Tibial nerve (tissue), 4 donors: ENCODE measurements around the gene GPR26. TPM values are rescaled to one million over a fixed set of nuclear protein-coding genes. Genes with fewer than 3 reads are reported as not detected.

ENCODE experiments used
- DNase-seq, 2 donors: peaks; one replicate each; pipeline ENCODE4 v3.0.0-alpha.2; 2019; ENCODE audit warnings: low spot score in 2 of 2
- H3K27ac ChIP-seq, 4 donors: fragments of 200-600 bp; sonication (generic) in 3 of 4; one replicate each; pipeline ENCODE4 v1.5.1; 2017 to 2019; ENCODE audit warnings: mild to moderate bottlenecking in 1 of 4
- H3K27me3 ChIP-seq, 2 donors: fragments of 200-600 bp; sonication (generic) in 1 of 2; one replicate each; pipeline versions ENCODE4 v1.5.1 to v1.6.0; 2017 to 2019
- H3K36me3 ChIP-seq, 3 donors: fragments of 200-600 bp; sonication (generic); one replicate each; pipeline ENCODE4 v1.5.1; 2018 to 2019
- H3K4me1 ChIP-seq, 4 donors: fragments of 200-600 bp; sonication (generic) in 3 of 4; one replicate each; pipeline ENCODE4 v1.5.1; 2017 to 2019
- H3K4me3 ChIP-seq, 4 donors: fragments of 200-600 bp; sonication (generic) in 3 of 4; one replicate each; pipeline ENCODE4 v1.5.1; 2017 to 2019; ENCODE audit warnings: mild to moderate bottlenecking in 1 of 4, moderate library complexity in 1 of 4
- H3K9me3 ChIP-seq, 4 donors: fragments of 200-600 bp; sonication (generic) in 3 of 4; one replicate each; pipeline ENCODE4 v1.5.1; 2017 to 2019
- CTCF ChIP-seq, 5 experiments: fragments of 200-600 bp in 3 of 5; fragments of 450-650 bp in 2 of 5; sonication (generic) in 3 of 5; IDR thresholded peaks; one replicate each; pipeline ENCODE4 v1.5.1; 2016 to 2019; ENCODE audit warnings: antibody characterized with exemption in 5 of 5, mild to moderate bottlenecking in 3 of 5, moderate library complexity in 2 of 5
- EP300 ChIP-seq, 2 donors: sonication (generic); formaldehyde crosslinking; IDR thresholded peaks; one replicate each; pipeline ENCODE4 v1.6.1; 2017; ENCODE audit warnings: antibody characterized with exemption in 2 of 2, mild to moderate bottlenecking in 1 of 2
- POLR2A ChIP-seq, 2 donors: fragments of 450-650 bp; IDR thresholded peaks; one replicate each; pipeline ENCODE4 v1.6.1; 2017; ENCODE audit warnings: antibody characterized with exemption in 2 of 2, mild to moderate bottlenecking in 2 of 2, moderate library complexity in 2 of 2
- WGBS, 2 donors: methylation state at CpG; one replicate each; pipeline ENCODE4 v1.1.5; 2018; 5-methylcytosine and 5-hydroxymethylcytosine counted together
- total RNA-seq, 4 donors: library from RNA; depleted of rRNA; stranded (reverse); fragments of >200 nt; gene quantifications; one replicate each; pipeline ENCODE4 v1.1.0, GENCODE V29; 2016

GPR26 gene
- total RNA-seq, 4 donors from 2014 or later: not detected

GRCh38 chr10:123643315-123643714 is 22.8 kb upstream of the GPR26 start:
- DNase-seq: no peak
- no peak overlapping the region for H3K27ac ChIP-seq
- 56 to 59% methylated on average over 10 of the region's 10 CpGs for WGBS, 2 donors
- no peaks in the 10 kb centered on the region for H3K36me3 ChIP-seq
- H3K4me3 ChIP-seq: no peak overlapping the region
- no peak for TF ChIP-seq EP300 (IDR thresholded peaks at IDR 0.05)
- TF ChIP-seq CTCF (IDR thresholded peaks at IDR 0.05): no peak
- no peak for TF ChIP-seq POLR2A (IDR thresholded peaks at IDR 0.05)
- no peaks in the 10 kb centered on the region for H3K4me1 ChIP-seq
- no peaks in the 10 kb centered on the region for H3K27me3 ChIP-seq
- H3K9me3 ChIP-seq: no peaks in the 10 kb centered on the region

DNA sequence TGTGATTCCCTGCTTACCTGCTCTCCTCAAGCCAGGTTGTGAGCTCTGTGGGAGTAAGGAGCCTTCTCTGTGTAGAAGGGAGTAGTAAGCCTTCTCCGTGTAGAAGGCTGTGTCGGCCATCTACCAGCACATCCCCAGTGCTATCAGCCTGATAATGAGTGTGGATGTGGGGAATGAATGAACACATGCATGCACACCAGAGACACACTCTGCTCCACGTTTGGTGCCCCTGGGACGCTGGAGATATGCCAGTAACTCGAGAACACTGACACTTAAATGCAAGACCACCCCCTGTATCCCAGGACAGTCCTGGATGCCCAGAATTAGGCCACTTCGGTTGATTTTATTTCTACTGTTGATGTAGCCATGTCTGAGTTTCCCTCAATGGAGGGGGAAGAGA is 21.1 kb upstream of the GPR26 start:
- Histone ChIP-seq H3K36me3 (no peaks in the 10 kb centered on the region), H3K4me3 (no peak overlapping the region), H3K4me1 (no peaks in the 10 kb centered on the region), H3K27me3 (no peaks in the 10 kb centered on the region), H3K9me3 (no peaks in the 10 kb centered on the region), H3K27ac (no peak overlapping the region)
- WGBS, 2 donors: 65 to 72% methylated on average over 6 of the region's 6 CpGs
- TF ChIP-seq POLR2A (IDR thresholded peaks at IDR 0.05): no peak
- TF ChIP-seq EP300 (IDR thresholded peaks at IDR 0.05): no peak
- TF ChIP-seq CTCF (IDR thresholded peaks at IDR 0.05): no peak
- no peak for DNase-seq

- TF ChIP-seq EP300 (IDR thresholded peaks at IDR 0.05) (no peak), CTCF (IDR thresholded peaks at IDR 0.05) (no peak), POLR2A (IDR thresholded peaks at IDR 0.05) (no peak)
- Histone ChIP-seq H3K27ac (no peak overlapping the region), H3K36me3 (no peaks in the 10 kb centered on the region), H3K9me3 (no peaks in the 10 kb centered on the region), H3K4me1 (no peaks in the 10 kb centered on the region), H3K4me3 (no peak overlapping the region), H3K27me3 (no peaks in the 10 kb centered on the region)
- 74 to 76% methylated on average over 10 of the region's 10 CpGs for WGBS, 2 donors
- DNase-seq: no peak
Measured at GRCh38 chr10:123645615-123646014, 20.5 kb upstream of the GPR26 start.

DNA sequence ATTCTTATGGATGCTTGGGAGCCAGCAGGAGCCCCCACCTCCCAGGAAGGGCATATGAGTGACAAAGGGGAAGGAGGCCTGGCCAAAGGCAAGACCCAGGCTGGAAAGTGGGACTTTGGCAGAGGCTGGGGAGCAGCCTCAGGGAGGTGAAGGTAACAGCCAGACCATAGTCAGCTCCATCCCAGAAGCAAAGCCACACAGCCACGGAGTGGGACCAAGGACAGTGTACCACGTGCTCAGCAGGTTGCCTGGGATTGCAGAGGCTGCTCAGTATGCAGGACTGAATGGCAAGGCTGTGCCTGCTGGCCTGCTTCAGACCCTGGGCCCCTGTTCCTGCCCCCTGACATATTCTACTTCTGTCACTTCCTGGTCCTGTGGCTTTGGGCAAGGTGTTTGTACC is 17.6 kb upstream of the GPR26 start:
- Histone ChIP-seq H3K27ac (no peak overlapping the region), H3K4me3 (no peak overlapping the region), H3K9me3 (peaks cover 0 to 4% (median 0%) of the 10 kb centered on the region in 4 donors), H3K36me3 (no peaks in the 10 kb centered on the region), H3K27me3 (no peaks in the 10 kb centered on the region), H3K4me1 (no peaks in the 10 kb centered on the region)
- 23 to 47% methylated on average over 2 of the region's 2 CpGs for WGBS, 2 donors
- TF ChIP-seq CTCF (IDR thresholded peaks at IDR 0.05) (no peak), POLR2A (IDR thresholded peaks at IDR 0.05) (no peak), EP300 (IDR thresholded peaks at IDR 0.05) (no peak)
- no peak for DNase-seq

DNA sequence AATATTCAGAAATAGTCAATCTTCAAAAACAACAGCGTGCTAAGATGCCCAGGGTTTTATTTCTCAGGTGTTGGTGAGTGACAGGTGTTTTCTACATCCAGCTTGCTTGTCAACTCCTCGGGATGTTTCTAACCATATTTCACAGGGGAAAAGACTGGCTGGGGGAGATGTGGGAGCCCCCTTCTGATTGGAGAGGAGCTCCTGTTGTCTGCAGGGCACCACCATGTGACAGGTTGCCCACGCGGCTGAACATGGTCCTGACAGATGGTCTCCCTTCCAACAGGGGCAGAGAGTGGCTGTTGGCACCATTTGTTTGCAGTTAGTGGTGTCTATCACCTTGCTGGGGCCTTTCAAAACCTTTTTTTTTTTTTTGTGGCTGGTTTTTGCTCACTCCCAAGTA is 16.5 kb upstream of the GPR26 start:
- H3K4me3 ChIP-seq: no peak overlapping the region
- no peaks in the 10 kb centered on the region for H3K27me3 ChIP-seq
- H3K4me1 ChIP-seq: no peaks in the 10 kb centered on the region
- no peak for TF ChIP-seq EP300 (IDR thresholded peaks at IDR 0.05)
- no peak for TF ChIP-seq CTCF (IDR thresholded peaks at IDR 0.05)
- TF ChIP-seq POLR2A (IDR thresholded peaks at IDR 0.05): no peak
- H3K9me3 ChIP-seq: peaks cover 0 to 4% (median 0%) of the 10 kb centered on the region in 4 donors
- 66 to 80% methylated on average over 4 of the region's 4 CpGs for WGBS, 2 donors
- H3K27ac ChIP-seq: no peak overlapping the region
- DNase-seq: no peak
- H3K36me3 ChIP-seq: no peaks in the 10 kb centered on the region
